ENCODE measurements around the gene ACOXL. TPM values are rescaled to one million over a fixed set of nuclear protein-coding genes. Genes with fewer than 3 reads are reported as not detected.
"Not testable (repeated sequence)": the region's sequence is repeated elsewhere in the genome, so short reads cannot be mapped to it uniquely, and the experiment has no call there.

The ACOXL gene
- total and polyA plus RNA-seq, 12 donors: 0.05 to 0.19 (median 0.12) TPM; not detected in 8

GRCh38 chr2:111069722-111070121, 337.3 kb downstream of the ACOXL start:
- Histone ChIP-seq H3K4me1 (replicated peaks in 1 of 2) (peaks cover 0 to 14% of the 10 kb centered on the region in 2 donors), H3K9me3 (replicated peaks in 1 of 3) (no peaks in the 10 kb centered on the region), H3K36me3 (replicated peaks in 1 of 2) (no peaks in the 10 kb centered on the region), H3K4me3 (no peak overlapping the region), H3K27me3 (no peaks in the 10 kb centered on the region), H3K27ac (no peak overlapping the region)
- TF ChIP-seq CTCF (IDR thresholded peaks at IDR 0.05) (no peak), POLR2A (IDR thresholded peaks at IDR 0.05) (no peak)
- intact Hi-C loops (cut with DNase I): no loop called here
- 94 to 96% (median 96%) methylated on average over 3 of the region's 3 CpGs for WGBS, 4 donors
- no peak for DNase-seq

DNA sequence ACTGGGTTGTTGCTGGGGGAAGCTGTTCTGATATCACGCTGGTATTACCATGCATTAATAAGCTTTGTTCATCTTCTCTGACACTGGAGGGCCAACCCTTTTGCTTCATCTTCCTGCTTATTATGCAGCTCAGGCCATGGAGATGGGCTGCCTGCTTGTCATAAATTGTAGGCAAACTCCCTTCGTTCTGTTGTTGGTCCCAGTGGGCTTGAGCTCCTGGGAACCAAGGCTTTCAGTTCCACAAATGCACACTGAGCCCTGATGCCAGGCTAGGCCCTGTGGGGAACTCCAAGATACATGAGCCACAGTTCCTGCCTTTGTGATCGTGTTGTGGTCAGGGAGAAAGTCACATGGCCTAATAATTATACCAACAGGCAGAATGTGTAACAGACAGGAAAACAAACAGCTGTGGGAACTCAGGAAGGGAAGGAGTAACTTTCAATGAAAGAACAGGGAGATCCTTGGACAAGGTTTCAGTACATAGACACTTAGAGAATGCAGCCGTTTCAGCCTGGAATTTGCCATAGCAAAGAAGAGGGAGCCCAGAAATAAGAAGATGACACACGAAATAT, 339.3 kb downstream of the ACOXL start:
- H3K9me3 ChIP-seq (replicated peaks in 1 of 3): no peaks in the 10 kb centered on the region
- TF ChIP-seq POLR2A (IDR thresholded peaks at IDR 0.05) (no peak), CTCF (IDR thresholded peaks at IDR 0.05) (no peak)
- peak in 1 of 7 donors; percentile 30 for DNase-seq
- no peaks in the 10 kb centered on the region for H3K36me3 ChIP-seq (replicated peaks in 1 of 2)
- H3K27ac ChIP-seq: peak overlapping the region in 2 of 5 donors; percentile 10 to 13
- 46 to 59% (median 55%) methylated on average over 5 of the region's 5 CpGs for WGBS, 4 donors
- peaks cover 0 to 14% of the 10 kb centered on the region in 2 donors for H3K4me1 ChIP-seq (replicated peaks in 1 of 2)
- intact Hi-C loops (cut with DNase I): no loop called here
- H3K4me3 ChIP-seq: no peak overlapping the region
- H3K27me3 ChIP-seq: no peaks in the 10 kb centered on the region

DNA sequence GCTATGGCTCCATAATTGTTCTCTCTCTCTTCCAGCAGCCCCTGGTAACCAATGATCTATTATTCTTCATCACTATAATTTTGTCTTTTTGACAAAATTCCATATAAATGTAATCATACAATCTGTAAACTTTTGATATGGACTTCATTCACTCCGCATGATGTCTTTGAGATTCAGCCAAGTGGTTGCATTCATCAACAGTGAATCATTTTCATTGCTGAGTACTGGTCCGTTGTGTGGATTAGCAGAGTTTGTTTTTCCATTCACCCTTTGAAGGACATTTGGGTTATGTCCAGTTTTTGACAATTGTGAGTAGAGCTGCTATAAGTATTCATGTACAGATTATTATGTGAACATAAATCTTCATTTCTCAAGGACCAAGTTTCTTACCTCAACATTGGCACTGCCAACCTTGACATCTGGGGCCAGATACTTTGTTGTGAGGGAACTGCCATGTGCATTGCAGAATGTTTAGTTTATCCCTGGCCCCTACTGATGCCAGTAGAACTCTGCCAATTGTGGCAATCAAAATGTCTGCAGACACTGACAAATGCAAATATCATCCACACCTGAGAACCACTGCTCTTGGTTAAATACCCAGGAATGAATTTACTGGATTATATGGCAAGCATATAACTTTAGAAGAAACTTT, 340.0 kb downstream of the ACOXL start:
- Histone ChIP-seq H3K27me3 (no peaks in the 10 kb centered on the region), H3K36me3 (replicated peaks in 1 of 2) (no peaks in the 10 kb centered on the region), H3K4me1 (replicated peaks in 1 of 2) (peaks cover 0 to 14% of the 10 kb centered on the region in 2 donors), H3K9me3 (replicated peaks in 1 of 3) (no peaks in the 10 kb centered on the region), H3K4me3 (no peak overlapping the region), H3K27ac (peak overlapping the region in 2 of 5 donors; percentile 10 to 13)
- TF ChIP-seq CTCF (IDR thresholded peaks at IDR 0.05) (no peak), POLR2A (IDR thresholded peaks at IDR 0.05) (no peak)
- DNase-seq: peak in 3 of 7 donors; percentile 33 to 38 (median 36)
- intact Hi-C loops (cut with DNase I): no loop called here
- WGBS, 4 donors: 25 to 33% (median 30%) methylated on average over 2 of the region's 2 CpGs

DNA sequence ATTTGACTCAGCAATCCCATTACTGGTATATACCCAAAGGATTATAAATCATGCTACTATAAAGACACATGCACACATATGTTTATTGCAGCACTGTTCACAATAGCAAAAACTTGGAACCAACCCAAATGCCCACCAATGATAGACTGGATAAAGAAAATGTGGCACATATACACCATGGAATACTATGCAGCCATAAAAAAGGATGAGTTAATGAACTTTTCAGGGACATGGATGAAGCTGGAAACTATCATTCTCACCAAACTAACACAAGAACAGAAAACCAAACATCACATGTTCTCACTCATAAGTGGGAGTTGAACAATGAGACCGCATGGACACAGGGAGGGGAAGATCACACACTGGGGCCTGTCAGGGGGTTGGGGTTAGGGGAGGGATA, 350.3 kb downstream of the ACOXL start:
- H3K9me3 ChIP-seq (replicated peaks in 1 of 3); intact Hi-C loops (cut with DNase I); DNase-seq; H3K4me1 ChIP-seq (replicated peaks in 1 of 2); H3K27ac ChIP-seq; H3K36me3 ChIP-seq (replicated peaks in 1 of 2); H3K4me3 ChIP-seq; H3K27me3 ChIP-seq: not testable (repeated sequence)
- WGBS, 4 donors: 0% methylated on average over 1 of the region's 1 CpG

DNA sequence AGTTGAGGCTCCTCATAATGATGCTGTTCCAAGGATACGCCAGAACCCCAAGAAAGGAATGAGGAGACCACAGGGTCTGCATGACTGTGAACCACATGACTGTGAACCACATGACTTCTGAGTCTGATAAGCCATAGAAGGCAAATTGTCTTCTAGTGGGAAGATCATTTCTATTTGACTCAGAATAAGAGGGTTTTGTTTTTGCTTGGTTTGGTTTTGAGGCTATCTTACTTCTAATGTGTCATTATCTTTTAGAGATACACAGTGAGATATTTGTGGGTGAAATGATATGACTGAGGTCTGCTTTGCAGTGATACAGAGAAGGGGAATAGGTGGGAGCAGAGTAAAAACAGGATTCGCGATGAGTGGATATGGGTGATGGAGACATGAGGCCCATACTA, 359.4 kb downstream of the ACOXL start:
- 86 to 92% (median 87%) methylated on average over 3 of the region's 3 CpGs for WGBS, 4 donors
- DNase-seq: no peak
- no peak overlapping the region for H3K27ac ChIP-seq
- H3K27me3 ChIP-seq: no peaks in the 10 kb centered on the region
- H3K36me3 ChIP-seq (replicated peaks in 1 of 2): no peaks in the 10 kb centered on the region
- no peak overlapping the region for H3K4me3 ChIP-seq
- no peak for TF ChIP-seq CTCF (IDR thresholded peaks at IDR 0.05)
- TF ChIP-seq POLR2A (IDR thresholded peaks at IDR 0.05): no peak
- no peaks in the 10 kb centered on the region for H3K9me3 ChIP-seq (replicated peaks in 1 of 3)
- no peaks in the 10 kb centered on the region for H3K4me1 ChIP-seq (replicated peaks in 1 of 2)
- intact Hi-C loops (cut with DNase I): no loop called here
